SJCRH30 (cell line): Measurements from ENCODE around the gene TMCC1. TPM values are rescaled to one million over a fixed set of nuclear protein-coding genes. Genes with fewer than 3 reads are reported as not detected.
"Not testable (repeated sequence)": the region's sequence is repeated elsewhere in the genome, so short reads cannot be mapped to it uniquely, and the experiment has no call there.

Experiments used
- DNase-seq, 2 experiments: peaks; one replicate each; pipeline ENCODE4 v3.0.0-alpha.2; 2015 to 2020
- H3K27ac ChIP-seq: fragments of 250-450 bp; sonication (Bioruptor Pico); 2 replicates; pipeline ENCODE4 v1.5.1; 2020; ENCODE audit warnings: mild to moderate bottlenecking, moderate library complexity
- H3K27me3 ChIP-seq: fragments of 250-450 bp; sonication (Bioruptor Pico); 2 replicates; pipeline ENCODE4 v1.5.1; 2020; ENCODE audit warnings: mild to moderate bottlenecking, moderate library complexity
- H3K36me3 ChIP-seq: fragments of 250-450 bp; sonication (Bioruptor Pico); 2 replicates; pipeline ENCODE4 v1.5.1; 2020; ENCODE audit warnings: mild to moderate bottlenecking, moderate library complexity
- H3K4me1 ChIP-seq: fragments of 250-450 bp; sonication (Bioruptor Pico); 2 replicates; pipeline ENCODE4 v1.5.1; 2020; ENCODE audit warnings: mild to moderate bottlenecking, moderate library complexity
- H3K4me3 ChIP-seq: fragments of 250-450 bp; sonication (Bioruptor Pico); 2 replicates; pipeline ENCODE4 v1.5.1; 2020; ENCODE audit warnings: mild to moderate bottlenecking, moderate library complexity
- H3K9me3 ChIP-seq: fragments of 250-450 bp; sonication (Bioruptor Pico); replicated peaks from 2 replicates; pipeline ENCODE4 v1.5.1; 2020; ENCODE audit warnings: mild to moderate bottlenecking, moderate library complexity
- total RNA-seq: library from RNA; depleted of rRNA; stranded (reverse); fragments of >200 nt; shearing (Covaris generic); gene quantifications from 2 replicates; pipeline ENCODE4 v1.2.3, GENCODE V29; 2014

TMCC1 gene
- total RNA-seq, 1 experiment from 2014 or later: 22.1 TPM

DNA sequence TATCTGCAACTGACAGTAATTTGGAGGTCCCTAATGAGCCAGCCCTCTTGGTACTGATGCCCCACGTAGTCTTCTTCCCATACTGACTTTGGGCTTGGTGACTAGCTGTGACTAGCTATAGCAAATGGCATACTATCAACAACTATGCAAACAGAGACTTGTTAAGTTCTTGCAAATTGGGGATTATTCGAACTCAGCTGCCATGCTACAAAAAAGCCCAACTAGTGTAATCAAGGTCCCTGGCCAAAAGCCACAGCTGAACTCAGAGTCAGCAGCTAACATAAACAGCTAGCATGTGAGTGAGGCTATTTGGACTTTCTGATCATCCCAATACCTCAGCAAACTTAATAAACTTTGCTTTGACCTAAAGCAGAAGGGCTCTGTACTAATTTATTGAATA, 165.8 kb downstream of the TMCC1 start:
- Histone ChIP-seq H3K4me1 (peaks cover 19% of the 10 kb centered on the region), H3K4me3 (no peak overlapping the region), H3K27me3 (no peaks in the 10 kb centered on the region), H3K9me3 (peaks cover 2% of the 10 kb centered on the region; the same call in 1 of the 2 replicates), H3K36me3 (0 out of 2 replicates have a peak, but pooled peaks cover 2% of the 10 kb centered on the region), H3K27ac (no peak overlapping the region)
- peak; percentile 16 to 34 for DNase-seq

GRCh38 chr3:129723558-129724324, 169.8 kb downstream of the TMCC1 start:
- H3K27me3 ChIP-seq: no peaks in the 10 kb centered on the region
- no peak overlapping the region; the same call in 1 of the 2 replicates for H3K27ac ChIP-seq
- H3K4me3 ChIP-seq: no peak overlapping the region
- DNase-seq: peak; percentile 19 to 62
- H3K36me3 ChIP-seq: no peaks in the 10 kb centered on the region
- H3K4me1 ChIP-seq: peaks cover 12% of the 10 kb centered on the region
- H3K9me3 ChIP-seq: no peaks in the 10 kb centered on the region; the same call in 1 of the 2 replicates

DNA sequence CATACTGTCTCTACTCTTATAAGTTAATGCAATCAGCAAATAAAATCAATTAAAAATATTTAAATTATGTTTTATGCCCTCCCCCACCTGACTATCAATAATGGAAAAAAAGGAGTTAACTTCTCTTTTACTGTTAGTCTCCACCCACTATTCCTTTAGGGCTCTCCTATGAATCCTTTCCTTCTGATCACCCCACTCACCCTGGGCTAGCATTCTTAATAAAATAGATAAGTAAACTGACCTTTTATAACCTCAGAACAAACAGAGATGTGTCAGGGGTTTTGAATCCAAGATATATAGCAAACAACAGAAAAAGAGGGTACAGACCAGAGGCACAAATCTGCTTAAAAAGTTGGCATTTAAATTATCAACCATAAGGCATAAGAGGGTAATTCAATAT, 171.0 kb downstream of the TMCC1 start:
- Histone ChIP-seq H3K27ac (no peak overlapping the region), H3K4me3 (no peak overlapping the region), H3K4me1 (peaks cover 12% of the 10 kb centered on the region), H3K27me3 (no peaks in the 10 kb centered on the region), H3K36me3 (no peaks in the 10 kb centered on the region), H3K9me3 (no peaks in the 10 kb centered on the region; the same call in none of the 2 replicates)
- no peak for DNase-seq

DNA sequence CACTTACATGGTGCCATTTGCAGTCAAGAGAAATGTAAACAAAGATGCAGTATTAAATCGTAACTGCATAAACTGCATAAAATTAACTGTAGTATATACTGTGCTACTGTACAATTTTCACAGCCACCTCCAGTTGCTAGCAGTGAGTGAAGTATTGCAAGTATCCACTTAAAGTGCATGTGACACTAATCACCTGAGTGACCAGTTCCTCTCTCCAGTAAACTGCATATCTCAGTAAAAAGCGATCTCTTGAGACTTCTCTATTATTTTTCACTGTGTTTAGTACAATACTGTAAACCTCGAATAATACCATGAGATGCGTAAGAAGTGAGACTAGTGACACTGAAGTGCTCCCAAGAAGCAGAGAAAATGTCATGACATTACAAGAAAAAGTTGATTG, 175.3 kb downstream of the TMCC1 start:
- Histone ChIP-seq H3K36me3 (no peaks in the 10 kb centered on the region), H3K4me1 (no peaks in the 10 kb centered on the region), H3K27ac (no peak overlapping the region), H3K4me3 (no peak overlapping the region), H3K27me3 (no peaks in the 10 kb centered on the region), H3K9me3 (no peaks in the 10 kb centered on the region; the same call in 1 of the 2 replicates)
- DNase-seq: no peak

DNA sequence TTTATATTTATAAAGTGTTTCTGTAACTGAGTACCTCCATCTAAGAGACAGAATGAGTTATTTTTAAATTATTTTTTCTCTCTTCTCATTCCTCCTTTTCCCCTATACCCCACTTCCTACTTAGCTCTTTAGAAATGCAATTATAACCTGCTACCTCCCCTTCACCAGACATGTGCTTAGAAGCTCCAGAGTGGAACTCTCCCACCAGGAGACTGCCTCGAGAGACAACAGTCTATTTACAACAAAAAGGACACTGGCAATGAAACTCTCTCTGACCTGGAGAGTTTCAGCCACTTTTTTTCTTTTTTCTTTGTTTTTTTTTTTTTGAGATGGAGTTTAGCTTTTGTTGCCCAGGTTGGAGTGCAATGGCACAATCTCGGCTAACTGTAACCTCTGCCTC, 177.7 kb downstream of the TMCC1 start:
- H3K27me3 ChIP-seq: no peaks in the 10 kb centered on the region
- no peaks in the 10 kb centered on the region for H3K4me1 ChIP-seq
- no peak overlapping the region for H3K27ac ChIP-seq
- DNase-seq: no peak
- H3K36me3 ChIP-seq: no peaks in the 10 kb centered on the region
- no peak overlapping the region for H3K4me3 ChIP-seq
- no peaks in the 10 kb centered on the region; the same call in 1 of the 2 replicates for H3K9me3 ChIP-seq

DNA sequence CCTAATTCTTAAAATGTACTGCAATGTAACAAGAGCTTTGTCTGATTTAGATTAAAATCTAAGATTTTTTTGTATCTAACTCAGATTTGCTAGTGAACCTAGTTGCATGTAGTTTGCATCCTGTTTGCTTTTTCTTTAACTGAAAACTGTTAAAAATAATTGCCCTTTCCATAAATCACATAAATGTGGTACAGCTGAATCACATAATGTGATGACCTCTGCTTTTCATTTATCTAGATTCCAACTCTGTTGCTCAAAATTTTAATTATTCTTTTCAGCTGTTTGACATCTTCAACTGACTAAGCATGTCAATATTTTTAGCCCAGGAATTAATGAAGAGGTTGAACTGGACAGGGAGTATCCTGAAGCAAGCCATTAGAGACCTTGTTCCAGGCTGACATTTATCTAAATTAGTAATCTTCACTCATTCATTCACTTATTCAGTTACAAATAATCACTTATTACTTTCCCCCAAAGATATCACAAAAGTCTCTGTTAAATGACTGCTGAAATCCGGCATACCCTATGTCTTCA, 185.1 kb downstream of the TMCC1 start:
- Histone ChIP-seq H3K4me1 (peaks cover 1% of the 10 kb centered on the region; the same call in 1 of the 2 replicates), H3K4me3 (no peak overlapping the region), H3K9me3 (no peaks in the 10 kb centered on the region; the same call in 1 of the 2 replicates), H3K27ac (no peak overlapping the region), H3K27me3 (no peaks in the 10 kb centered on the region), H3K36me3 (no peaks in the 10 kb centered on the region)
- no peak for DNase-seq

DNA sequence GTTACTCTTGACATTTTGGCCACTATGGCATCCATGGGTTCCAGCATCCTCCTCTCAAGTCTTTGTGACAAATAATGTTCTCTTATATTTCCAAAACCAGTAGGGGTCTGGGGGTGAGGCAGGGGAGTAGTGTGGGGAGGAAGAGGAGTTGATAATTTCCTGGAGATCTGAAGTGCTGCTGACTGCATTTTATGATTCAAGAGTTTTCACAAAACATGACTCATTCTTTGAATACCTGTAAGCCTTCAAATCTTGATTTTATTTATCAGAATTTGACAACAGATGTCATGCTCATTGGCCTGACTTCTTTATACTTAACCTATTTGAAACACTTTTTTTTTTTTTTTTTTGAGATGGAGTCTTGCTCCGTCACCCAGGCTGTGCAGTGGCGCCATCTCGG, 188.2 kb downstream of the TMCC1 start:
- Histone ChIP-seq H3K4me1 (peaks cover 5% of the 10 kb centered on the region; the same call in 1 of the 2 replicates), H3K9me3 (no peaks in the 10 kb centered on the region; the same call in 1 of the 2 replicates), H3K36me3 (no peaks in the 10 kb centered on the region), H3K27ac (no peak overlapping the region), H3K4me3 (no peak overlapping the region), H3K27me3 (no peaks in the 10 kb centered on the region)
- DNase-seq: no peak

DNA sequence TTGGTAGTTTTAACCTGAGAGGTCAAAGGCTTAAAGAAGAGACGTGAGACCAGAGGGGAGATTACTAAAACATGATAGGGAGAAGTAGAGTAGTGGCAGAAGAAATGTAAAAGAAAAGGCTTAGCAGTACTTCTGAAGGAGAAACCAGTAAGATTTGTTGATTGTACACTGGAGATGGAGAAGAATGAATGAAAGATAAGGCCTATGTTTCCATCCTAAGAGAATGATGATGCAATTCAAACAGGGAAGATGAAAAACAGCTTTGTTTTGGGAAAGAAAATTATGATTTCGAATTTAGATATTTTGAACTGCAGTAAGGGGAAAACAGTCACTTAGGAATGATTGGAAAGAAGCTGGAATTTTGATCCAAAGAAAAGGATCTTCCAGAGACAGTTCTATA, 189.6 kb downstream of the TMCC1 start:
- no peaks in the 10 kb centered on the region; the same call in 1 of the 2 replicates for H3K9me3 ChIP-seq
- H3K27ac ChIP-seq: no peak overlapping the region
- no peak for DNase-seq
- no peaks in the 10 kb centered on the region for H3K36me3 ChIP-seq
- no peaks in the 10 kb centered on the region for H3K27me3 ChIP-seq
- no peak overlapping the region for H3K4me3 ChIP-seq
- H3K4me1 ChIP-seq: peaks cover 5% of the 10 kb centered on the region; the same call in 1 of the 2 replicates

DNA sequence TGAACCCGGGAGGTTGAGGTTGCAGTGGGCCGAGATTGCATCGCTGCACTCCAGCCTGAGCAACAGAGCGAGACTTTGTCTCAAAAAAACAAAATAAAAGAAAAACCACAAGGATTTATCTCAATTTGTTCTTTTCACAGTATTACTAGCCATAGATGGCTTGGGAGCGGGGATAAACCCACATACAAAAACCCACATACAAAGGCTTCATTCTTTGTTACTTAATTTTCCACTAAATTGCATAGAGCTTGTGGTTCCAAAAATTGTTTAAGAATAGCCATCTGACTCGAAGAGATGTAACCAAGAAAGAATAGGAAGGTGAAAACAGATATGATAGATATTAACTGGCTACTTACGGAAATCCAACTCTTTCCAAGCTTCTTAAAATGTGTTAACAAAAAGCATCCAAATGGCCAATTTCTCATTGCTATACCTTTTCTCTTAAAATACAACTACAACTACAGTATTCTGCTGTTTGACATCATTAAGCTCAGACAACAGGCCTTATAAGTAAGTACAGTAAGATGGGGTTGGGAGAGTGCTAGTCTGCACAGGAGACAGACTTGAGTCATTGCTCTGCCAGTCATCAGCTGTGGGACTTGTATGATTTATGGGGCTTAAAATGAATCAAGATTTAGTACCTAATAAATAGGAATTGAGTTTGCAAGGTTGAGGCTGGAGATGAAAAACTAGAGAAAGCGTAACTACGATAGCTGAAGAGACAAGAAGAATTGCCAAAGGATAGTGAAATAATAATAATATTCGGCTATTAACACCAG, 190.4 kb downstream of the TMCC1 start:
- no peaks in the 10 kb centered on the region for H3K27me3 ChIP-seq
- no peak overlapping the region for H3K4me3 ChIP-seq
- no peaks in the 10 kb centered on the region; the same call in 1 of the 2 replicates for H3K9me3 ChIP-seq
- H3K4me1 ChIP-seq: peaks cover 5% of the 10 kb centered on the region; the same call in 1 of the 2 replicates
- DNase-seq: peak in 1 of 2 experiments; percentile 21
- H3K36me3 ChIP-seq: no peaks in the 10 kb centered on the region
- no peak overlapping the region for H3K27ac ChIP-seq

DNA sequence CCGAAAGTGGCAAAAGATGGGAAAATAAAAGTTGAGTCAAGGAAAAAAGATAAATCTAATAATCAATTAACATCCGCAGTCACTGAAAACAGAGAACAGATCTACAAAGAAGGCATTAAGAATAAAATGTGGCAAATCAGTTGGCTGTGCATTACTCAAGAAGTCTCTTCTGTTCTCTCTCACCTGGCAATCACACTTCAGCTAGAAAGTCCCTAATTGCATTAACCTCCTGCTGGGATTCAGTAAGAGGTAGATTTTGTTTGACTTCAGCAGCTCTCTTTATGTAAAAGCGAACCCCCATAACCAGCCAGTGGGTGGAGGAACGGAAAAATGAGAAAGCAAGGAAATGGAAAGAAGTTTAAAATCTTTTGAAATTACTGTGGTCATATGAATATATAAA, 192.3 kb downstream of the TMCC1 start:
- Histone ChIP-seq H3K4me1 (peaks cover 5% of the 10 kb centered on the region; the same call in 1 of the 2 replicates), H3K4me3 (no peak overlapping the region), H3K27me3 (no peaks in the 10 kb centered on the region), H3K9me3 (peaks cover 2% of the 10 kb centered on the region), H3K27ac (no peak overlapping the region), H3K36me3 (no peaks in the 10 kb centered on the region)
- DNase-seq: no peak

DNA sequence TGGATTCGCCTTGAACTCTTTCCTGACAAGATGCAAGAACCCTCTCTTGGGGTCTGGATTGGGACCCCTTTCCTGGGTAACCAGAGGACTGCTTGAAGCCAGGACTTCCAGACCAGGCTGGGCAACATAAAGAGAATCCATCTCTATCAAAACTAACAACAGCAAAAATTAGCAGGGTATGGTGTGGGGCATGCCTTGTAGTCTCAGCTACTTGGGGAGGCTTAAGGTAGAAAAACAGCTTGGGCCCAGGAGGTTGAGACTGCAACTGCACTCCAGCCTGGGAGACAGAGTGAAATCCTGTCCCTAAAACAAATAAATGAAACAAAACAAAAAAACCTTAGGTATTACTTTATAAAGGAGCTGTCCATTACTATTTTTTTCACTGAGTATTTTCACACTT, 193.9 kb downstream of the TMCC1 start:
- Histone ChIP-seq H3K4me1 (peaks cover 5% of the 10 kb centered on the region; the same call in 1 of the 2 replicates), H3K9me3 (peaks cover 5% of the 10 kb centered on the region; the same call in 1 of the 2 replicates), H3K4me3 (no peak overlapping the region), H3K27me3 (no peaks in the 10 kb centered on the region), H3K27ac (no peak overlapping the region), H3K36me3 (no peaks in the 10 kb centered on the region)
- no peak for DNase-seq

DNA sequence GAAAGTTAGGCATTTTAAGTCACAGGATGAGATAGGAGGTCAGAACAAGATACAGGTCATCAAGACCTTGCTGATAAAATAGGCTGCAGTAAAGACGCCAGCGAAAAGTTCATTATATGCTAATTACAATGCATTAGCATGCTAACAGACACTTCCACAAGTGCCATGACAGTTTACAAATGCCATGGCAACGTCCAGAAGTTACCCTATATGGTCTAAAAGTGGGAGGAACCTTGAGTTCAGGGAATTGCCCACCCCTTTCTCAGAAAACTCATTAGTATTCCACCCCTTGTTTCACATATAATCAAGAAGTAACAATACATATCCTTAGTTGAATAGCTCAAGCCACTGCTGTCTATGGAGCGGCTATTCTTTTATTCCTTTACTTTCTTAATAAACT, 194.3 kb downstream of the TMCC1 start:
- Histone ChIP-seq H3K9me3 (peaks cover 5% of the 10 kb centered on the region; the same call in 1 of the 2 replicates), H3K4me1 (peaks cover 5% of the 10 kb centered on the region; the same call in 1 of the 2 replicates), H3K36me3 (no peaks in the 10 kb centered on the region), H3K27me3 (no peaks in the 10 kb centered on the region), H3K4me3 (no peak overlapping the region), H3K27ac (no peak overlapping the region)
- no peak for DNase-seq

DNA sequence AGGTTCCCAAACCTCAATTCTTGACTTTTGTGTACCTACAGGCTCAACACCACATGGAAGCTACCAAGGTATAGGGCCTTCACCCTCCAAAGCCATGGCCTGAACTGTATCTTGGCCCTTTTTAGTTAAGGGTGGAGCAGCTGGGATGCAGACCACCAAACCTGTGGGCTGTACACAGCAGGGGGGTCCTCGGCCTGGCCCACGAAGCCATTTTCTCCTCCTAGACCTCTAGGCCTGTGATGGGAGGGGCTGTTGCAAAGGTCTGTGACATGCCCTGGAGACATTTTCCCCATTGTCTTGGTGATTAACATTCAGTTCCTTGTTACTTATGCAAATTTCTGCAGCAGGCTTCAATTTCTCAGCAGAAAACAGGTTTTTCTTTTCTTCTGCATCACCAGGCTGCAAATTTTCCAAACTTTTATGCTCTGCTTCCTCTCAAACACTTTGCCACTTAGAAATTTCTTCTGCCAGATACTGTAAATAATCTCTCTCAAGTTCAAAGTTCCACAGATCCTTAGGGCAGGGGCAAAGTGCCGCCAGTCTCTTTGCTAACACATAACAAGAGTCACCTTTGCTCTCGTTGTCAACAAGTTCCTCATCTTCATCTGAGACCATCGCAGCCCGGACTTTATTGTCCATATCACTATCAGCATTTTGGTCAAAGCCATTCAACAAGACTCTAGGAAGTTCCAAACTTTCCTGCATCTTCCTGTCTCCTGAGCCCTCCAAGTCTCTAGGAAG, 196.1 kb downstream of the TMCC1 start:
- no peak for DNase-seq
- Histone ChIP-seq H3K4me3 (no peak overlapping the region), H3K4me1 (no peaks in the 10 kb centered on the region), H3K27ac (no peak overlapping the region), H3K9me3 (peaks cover 5% of the 10 kb centered on the region; the same call in 1 of the 2 replicates), H3K36me3 (no peaks in the 10 kb centered on the region), H3K27me3 (no peaks in the 10 kb centered on the region)

DNA sequence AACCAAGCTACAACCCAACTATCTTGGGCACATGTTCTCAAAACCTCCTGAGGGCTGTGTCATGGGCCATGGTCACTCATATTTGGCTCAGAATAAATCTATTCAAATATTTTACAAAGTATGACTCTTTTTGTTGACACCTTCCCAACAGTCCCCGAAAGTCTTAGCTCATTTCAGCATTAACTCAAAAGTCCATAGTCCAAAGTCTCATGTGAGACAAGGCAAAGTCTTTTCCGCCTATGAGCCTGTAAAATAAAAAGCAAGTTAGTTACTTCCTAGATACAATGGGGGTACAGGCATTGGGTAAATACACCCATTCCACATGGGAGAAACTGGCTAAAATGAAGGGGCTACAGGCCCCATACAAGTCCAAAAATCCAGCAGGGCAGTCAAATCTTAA, 197.1 kb downstream of the TMCC1 start:
- not testable (repeated sequence) for H3K27ac ChIP-seq, H3K36me3 ChIP-seq, H3K4me1 ChIP-seq, H3K27me3 ChIP-seq, H3K9me3 ChIP-seq, H3K4me3 ChIP-seq, DNase-seq
